ENCODE measurements around the gene MACROD1.

Gene MACROD1

DNA sequence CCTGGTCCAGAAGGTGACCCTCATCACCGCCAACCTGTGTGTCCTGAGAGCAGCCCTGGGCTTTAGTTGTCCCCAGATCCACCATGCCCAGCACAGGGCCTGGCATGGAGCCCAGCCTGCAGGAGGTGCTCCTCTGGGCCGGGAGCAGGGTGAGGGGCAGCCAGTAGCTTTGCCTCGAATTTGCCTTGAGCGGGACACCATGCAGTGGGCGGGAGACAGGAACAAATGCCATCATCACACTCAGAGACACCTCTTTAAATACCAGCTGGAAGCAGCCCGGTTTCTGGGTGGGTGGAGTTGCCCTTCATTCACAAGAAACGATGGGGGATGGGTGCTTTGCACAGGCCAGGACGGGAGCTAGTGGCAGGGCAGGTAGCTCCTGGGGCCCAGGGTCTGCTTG lies 110.8 kb downstream of the MACROD1 start:
- Histone ChIP-seq H2AFZ (ENCODE audit: low read depth, low read length, severe bottlenecking) (no peak overlapping the region), H4K20me1 (ENCODE audit: low read depth, low read length) (no peaks in the 10 kb centered on the region), H3K9ac (ENCODE audit: low read length) (no peak overlapping the region), H3K27me3 (ENCODE audit: low read length) (no peaks in the 10 kb centered on the region), H3F3A (ENCODE audit: insufficient read depth) (no peaks in the 10 kb centered on the region), H3K79me2 (ENCODE audit: insufficient read depth, low read length) (no peaks in the 10 kb centered on the region), H3K4me2 (ENCODE audit: low read depth, low read length, poor library complexity, severe bottlenecking) (no peak overlapping the region), H3K4me3 (ENCODE audit: insufficient read depth, low read length, poor library complexity, severe bottlenecking) (no peak overlapping the region), H3K27ac (ENCODE audit: low read depth, low read length) (no peak overlapping the region), H3K9me2 (replicated peaks; ENCODE audit: insufficient read depth, low read length) (no peaks in the 10 kb centered on the region), H3K9me3 (ENCODE audit: insufficient read depth, low read length) (no peaks in the 10 kb centered on the region), H3K36me3 (ENCODE audit: low read length) (no peaks in the 10 kb centered on the region)
- no peak for TF ChIP-seq EZH2phosphoT487 (conservative IDR thresholded peaks at IDR 0.05; ENCODE audit: low read length)
- TF ChIP-seq, protein P1, sequence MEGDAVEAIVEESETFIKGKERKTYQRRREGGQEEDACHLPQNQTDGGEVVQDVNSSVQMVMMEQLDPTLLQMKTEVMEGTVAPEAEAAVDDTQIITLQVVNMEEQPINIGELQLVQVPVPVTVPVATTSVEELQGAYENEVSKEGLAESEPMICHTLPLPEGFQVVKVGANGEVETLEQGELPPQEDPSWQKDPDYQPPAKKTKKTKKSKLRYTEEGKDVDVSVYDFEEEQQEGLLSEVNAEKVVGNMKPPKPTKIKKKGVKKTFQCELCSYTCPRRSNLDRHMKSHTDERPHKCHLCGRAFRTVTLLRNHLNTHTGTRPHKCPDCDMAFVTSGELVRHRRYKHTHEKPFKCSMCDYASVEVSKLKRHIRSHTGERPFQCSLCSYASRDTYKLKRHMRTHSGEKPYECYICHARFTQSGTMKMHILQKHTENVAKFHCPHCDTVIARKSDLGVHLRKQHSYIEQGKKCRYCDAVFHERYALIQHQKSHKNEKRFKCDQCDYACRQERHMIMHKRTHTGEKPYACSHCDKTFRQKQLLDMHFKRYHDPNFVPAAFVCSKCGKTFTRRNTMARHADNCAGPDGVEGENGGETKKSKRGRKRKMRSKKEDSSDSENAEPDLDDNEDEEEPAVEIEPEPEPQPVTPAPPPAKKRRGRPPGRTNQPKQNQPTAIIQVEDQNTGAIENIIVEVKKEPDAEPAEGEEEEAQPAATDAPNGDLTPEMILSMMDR (IDR thresholded peaks at IDR 0.05; ENCODE audit: insufficient read depth, low read length, poor library complexity, severe bottlenecking) = no peak

DNA sequence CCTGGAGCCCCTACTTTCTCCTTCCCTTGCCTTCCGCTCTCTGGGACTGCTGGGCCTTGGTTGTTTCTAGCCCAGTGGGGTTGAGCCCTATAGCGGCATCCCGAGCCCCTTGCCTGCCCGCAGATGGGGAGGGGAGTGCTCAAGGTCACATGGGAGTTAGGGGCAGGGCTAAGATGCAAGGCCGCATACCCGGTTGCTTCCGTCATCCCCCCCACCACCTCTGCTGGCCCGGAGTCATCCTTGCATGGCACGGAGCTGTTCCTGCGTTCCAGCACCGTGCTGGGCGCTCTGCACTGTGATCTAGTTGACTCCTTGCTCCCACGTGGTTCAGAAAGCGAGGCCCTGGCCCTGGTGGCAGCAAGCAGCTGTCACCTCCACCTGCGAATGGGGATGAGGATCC lies 112.2 kb downstream of the MACROD1 start:
- TF ChIP-seq, protein P1 (IDR thresholded peaks at IDR 0.05; ENCODE audit: insufficient read depth, low read length, poor library complexity, severe bottlenecking) = no peak
- TF ChIP-seq EZH2phosphoT487 (conservative IDR thresholded peaks at IDR 0.05; ENCODE audit: low read length) = no peak
- no peak overlapping the region for H2AFZ ChIP-seq (ENCODE audit: low read depth, low read length, severe bottlenecking)
- H3K9ac ChIP-seq (ENCODE audit: low read length) = no peak overlapping the region
- H3K27ac ChIP-seq (ENCODE audit: low read depth, low read length) = no peak overlapping the region
- H3K9me3 ChIP-seq (ENCODE audit: insufficient read depth, low read length) = no peaks in the 10 kb centered on the region
- no peaks in the 10 kb centered on the region for H3K9me2 ChIP-seq (replicated peaks; ENCODE audit: insufficient read depth, low read length)
- H4K20me1 ChIP-seq (ENCODE audit: low read depth, low read length) = no peaks in the 10 kb centered on the region
- no peaks in the 10 kb centered on the region for H3K79me2 ChIP-seq (ENCODE audit: insufficient read depth, low read length)
- no peak overlapping the region for H3K4me3 ChIP-seq (ENCODE audit: insufficient read depth, low read length, poor library complexity, severe bottlenecking)
- no peaks in the 10 kb centered on the region for H3K27me3 ChIP-seq (ENCODE audit: low read length)
- no peaks in the 10 kb centered on the region for H3F3A ChIP-seq (ENCODE audit: insufficient read depth)
- no peaks in the 10 kb centered on the region for H3K36me3 ChIP-seq (ENCODE audit: low read length)
- H3K4me2 ChIP-seq (ENCODE audit: low read depth, low read length, poor library complexity, severe bottlenecking) = no peak overlapping the region

DNA sequence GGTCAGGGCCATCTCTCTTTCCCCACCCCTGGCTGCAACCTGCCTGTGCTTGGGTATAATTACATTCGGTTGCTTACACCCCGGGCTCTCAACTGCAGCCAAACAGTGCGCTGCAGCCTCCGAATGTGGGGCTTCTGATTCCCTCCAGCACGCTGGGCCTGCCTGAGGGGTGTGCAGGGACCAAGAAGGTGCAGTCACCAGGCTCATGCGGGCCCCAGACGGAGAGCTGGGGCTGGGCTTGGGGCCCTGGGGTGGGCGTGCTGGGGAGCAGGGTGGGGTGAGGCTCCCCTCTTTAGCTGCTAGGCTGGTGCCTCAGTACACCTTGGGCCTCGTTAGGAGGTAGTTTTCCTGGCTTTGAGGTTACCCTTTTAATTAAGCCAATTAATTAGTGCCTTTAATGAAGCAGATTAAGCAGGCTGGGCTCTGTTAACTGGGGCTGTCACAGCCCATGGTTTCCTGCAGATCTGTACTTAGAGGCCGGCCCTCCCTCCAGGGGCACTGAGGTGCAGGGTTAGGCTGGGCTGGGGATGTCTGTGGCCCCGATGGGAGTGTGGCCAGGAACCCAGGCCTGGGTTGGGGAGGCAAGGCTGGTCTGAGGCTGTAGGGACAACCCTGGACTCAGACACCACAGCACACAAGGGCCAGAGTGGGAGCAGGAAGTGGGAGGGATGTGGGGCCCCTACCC lies 112.8 kb downstream of the MACROD1 start:
- Histone ChIP-seq H3F3A (ENCODE audit: insufficient read depth) (no peaks in the 10 kb centered on the region), H3K4me3 (ENCODE audit: insufficient read depth, low read length, poor library complexity, severe bottlenecking) (no peak overlapping the region), H3K9me3 (ENCODE audit: insufficient read depth, low read length) (no peaks in the 10 kb centered on the region), H3K27me3 (ENCODE audit: low read length) (no peaks in the 10 kb centered on the region), H3K27ac (ENCODE audit: low read depth, low read length) (no peak overlapping the region), H3K36me3 (ENCODE audit: low read length) (no peaks in the 10 kb centered on the region), H3K9me2 (replicated peaks; ENCODE audit: insufficient read depth, low read length) (no peaks in the 10 kb centered on the region), H4K20me1 (ENCODE audit: low read depth, low read length) (no peaks in the 10 kb centered on the region), H3K79me2 (ENCODE audit: insufficient read depth, low read length) (no peaks in the 10 kb centered on the region), H2AFZ (ENCODE audit: low read depth, low read length, severe bottlenecking) (no peak overlapping the region), H3K4me2 (ENCODE audit: low read depth, low read length, poor library complexity, severe bottlenecking) (no peak overlapping the region), H3K9ac (ENCODE audit: low read length) (no peak overlapping the region)
- TF ChIP-seq, protein P1 (IDR thresholded peaks at IDR 0.05; ENCODE audit: insufficient read depth, low read length, poor library complexity, severe bottlenecking) = no peak
- no peak for TF ChIP-seq EZH2phosphoT487 (conservative IDR thresholded peaks at IDR 0.05; ENCODE audit: low read length)
